ENCODE results near the gene OR5K4. TPM values are rescaled to one million over a fixed set of nuclear protein-coding genes. Genes with fewer than 3 reads are reported as not detected.

OR5K4 gene
- total RNA-seq, 1 experiment from 2014 or later, result not detected

- no TSS peak for BruUV-seq (replicated peaks)
- H3K9me3 ChIP-seq (ENCODE audit: insufficient read depth, low read depth), result no peaks in the 10 kb centered on the region
Observed at GRCh38 chr3:98371853-98372252, 18.2 kb downstream of the OR5K4 start.

GRCh38 chr3:98372445-98372844 lies 18.8 kb downstream of the OR5K4 start:
- no peak overlapping the region for H3K4me3 ChIP-seq
- H3K9me2 ChIP-seq (ENCODE audit: insufficient read depth), result no peaks in the 10 kb centered on the region
- POLR2A ChIA-PET (ENCODE audit: unreplicated experiment), result no interaction called here
- no peaks in the 10 kb centered on the region for H3K4me1 ChIP-seq (replicated peaks; ENCODE audit: insufficient read depth)
- no peaks in the 10 kb centered on the region for H3F3A ChIP-seq (ENCODE audit: insufficient read depth, low read depth)
- no peaks in the 10 kb centered on the region for H3K27me3 ChIP-seq (ENCODE audit: insufficient read depth, low read depth)
- H2AFZ ChIP-seq, result no peak overlapping the region
- DNase-seq, result no peak
- H3K4me2 ChIP-seq, result no peak overlapping the region
- H3K79me2 ChIP-seq (ENCODE audit: low read depth), result no peaks in the 10 kb centered on the region
- no peak overlapping the region for H3K27ac ChIP-seq
- BruUV-seq (replicated peaks), result no TSS peak
- no peaks in the 10 kb centered on the region for H3K36me3 ChIP-seq (ENCODE audit: low read depth)
- no peaks in the 10 kb centered on the region for H3K9me3 ChIP-seq (ENCODE audit: insufficient read depth, low read depth)
- TF ChIP-seq EZH2 (IDR thresholded peaks at IDR 0.05; ENCODE audit: low read depth) (no peak), CTCF (conservative IDR thresholded peaks at IDR 0.05) (no peak)
- H4K20me1 ChIP-seq (ENCODE audit: insufficient read depth), result no peaks in the 10 kb centered on the region
- CTCF ChIA-PET, result interaction anchor here (0.7 kb wide), 1 partner anchor 622 kb away, joined by 5 read pairs; no protein-coding TSS in a partner anchor
- intact Hi-C loops (cut with micrococcal nuclease; ENCODE audit: unreplicated experiment), result no loop called here

More at GRCh38 chr3:98371853-98372252, 18.2 kb downstream of the OR5K4 start:
- H4K20me1 ChIP-seq (ENCODE audit: insufficient read depth), result no peaks in the 10 kb centered on the region
- ChIA-PET CTCF (no interaction called here), POLR2A (ENCODE audit: unreplicated experiment) (no interaction called here)
- no peaks in the 10 kb centered on the region for H3K36me3 ChIP-seq (ENCODE audit: low read depth)
- no peak overlapping the region for H2AFZ ChIP-seq
- TF ChIP-seq CTCF (conservative IDR thresholded peaks at IDR 0.05), result no peak
- no peak for TF ChIP-seq EZH2 (IDR thresholded peaks at IDR 0.05; ENCODE audit: low read depth)
- no peak for DNase-seq
- no peaks in the 10 kb centered on the region for H3F3A ChIP-seq (ENCODE audit: insufficient read depth, low read depth)
- H3K4me2 ChIP-seq, result no peak overlapping the region
- H3K9me2 ChIP-seq (ENCODE audit: insufficient read depth), result no peaks in the 10 kb centered on the region
- intact Hi-C loops (cut with micrococcal nuclease; ENCODE audit: unreplicated experiment), result no loop called here
- no peaks in the 10 kb centered on the region for H3K79me2 ChIP-seq (ENCODE audit: low read depth)
- H3K27ac ChIP-seq, result no peak overlapping the region
- no peak overlapping the region for H3K4me3 ChIP-seq
- no peaks in the 10 kb centered on the region for H3K27me3 ChIP-seq (ENCODE audit: insufficient read depth, low read depth)
- H3K4me1 ChIP-seq (replicated peaks; ENCODE audit: insufficient read depth), result no peaks in the 10 kb centered on the region

- no TSS peak for BruUV-seq (replicated peaks)
- no peak overlapping the region for H3K4me2 ChIP-seq
- no peak overlapping the region for H3K4me3 ChIP-seq
- H4K20me1 ChIP-seq (ENCODE audit: insufficient read depth), result no peaks in the 10 kb centered on the region
- POLR2A ChIA-PET (ENCODE audit: unreplicated experiment), result no interaction called here
- H3K27me3 ChIP-seq (ENCODE audit: insufficient read depth, low read depth), result no peaks in the 10 kb centered on the region
- no peak overlapping the region for H2AFZ ChIP-seq
- TF ChIP-seq CTCF (conservative IDR thresholded peaks at IDR 0.05) (no peak), EZH2 (IDR thresholded peaks at IDR 0.05; ENCODE audit: low read depth) (no peak)
- no peak for DNase-seq
- H3K9me3 ChIP-seq (ENCODE audit: insufficient read depth, low read depth), result no peaks in the 10 kb centered on the region
- CTCF ChIA-PET, result interaction anchor here (0.6 kb wide), 1 partner anchor 657 kb away, joined by 3 read pairs; no protein-coding TSS in a partner anchor
- H3K9me2 ChIP-seq (ENCODE audit: insufficient read depth), result no peaks in the 10 kb centered on the region
- intact Hi-C loops (cut with micrococcal nuclease; ENCODE audit: unreplicated experiment), result no loop called here
- H3K27ac ChIP-seq, result no peak overlapping the region
- no peaks in the 10 kb centered on the region for H3F3A ChIP-seq (ENCODE audit: insufficient read depth, low read depth)
- H3K4me1 ChIP-seq (replicated peaks; ENCODE audit: insufficient read depth), result no peaks in the 10 kb centered on the region
- no peaks in the 10 kb centered on the region for H3K36me3 ChIP-seq (ENCODE audit: low read depth)
- no peaks in the 10 kb centered on the region for H3K79me2 ChIP-seq (ENCODE audit: low read depth)
Observed at GRCh38 chr3:98376631-98377030, 23.0 kb downstream of the OR5K4 start.
